H54 (cell line): Measurements from ENCODE around the gene APP.

Experiments used
- DNase-seq: peaks from one replicate; pipeline ENCODE4 v3.0.0; 2011; ENCODE audit warnings: low spot score, mixed read lengths; ENCODE audit not compliant: insufficient read length
- FAIRE-seq: peaks from 3 replicates; lab custom pipeline; 2011; peaks lifted over from hg19 to GRCh38; lab: Jason Lieb, UNC
- POLR2A ChIP-seq: IDR thresholded peaks from 2 replicates; pipeline ENCODE4 v1.6.1; 2011; ENCODE audit warnings: low read depth, mild to moderate bottlenecking, low read length

APP gene

GRCh38 chr21:25979845-25980616, 190.5 kb downstream of the APP start:
- DNase-seq (no peak), FAIRE-seq (no peak)
- TF ChIP-seq POLR2A = no peak

DNA sequence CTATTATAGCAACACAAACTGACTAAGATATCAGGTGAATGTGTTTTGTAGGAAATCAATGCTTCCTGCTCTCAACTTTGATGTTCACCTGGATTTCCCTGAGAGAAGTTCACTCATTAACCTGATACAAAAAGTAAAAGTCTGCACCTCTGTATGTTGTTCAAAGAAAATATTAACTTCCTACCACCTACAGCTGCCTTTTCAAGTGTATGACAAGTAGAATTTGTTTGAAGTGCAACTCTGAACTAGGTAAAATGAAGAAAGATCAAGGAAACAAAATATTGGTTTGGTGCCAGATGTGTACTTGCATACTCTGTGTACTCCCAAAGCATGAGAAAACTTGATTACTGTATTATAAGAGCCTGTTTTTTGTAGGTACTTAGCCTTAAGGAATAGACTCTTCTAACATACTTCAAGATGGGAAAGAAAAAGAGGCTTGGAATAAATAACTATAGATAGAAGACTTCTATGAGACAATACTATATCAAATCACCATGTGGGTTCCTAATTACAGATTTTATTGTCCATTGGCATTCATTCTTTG, 193.4 kb downstream of the APP start:
- TF ChIP-seq POLR2A = no peak
- FAIRE-seq (no peak), DNase-seq (no peak)

DNA sequence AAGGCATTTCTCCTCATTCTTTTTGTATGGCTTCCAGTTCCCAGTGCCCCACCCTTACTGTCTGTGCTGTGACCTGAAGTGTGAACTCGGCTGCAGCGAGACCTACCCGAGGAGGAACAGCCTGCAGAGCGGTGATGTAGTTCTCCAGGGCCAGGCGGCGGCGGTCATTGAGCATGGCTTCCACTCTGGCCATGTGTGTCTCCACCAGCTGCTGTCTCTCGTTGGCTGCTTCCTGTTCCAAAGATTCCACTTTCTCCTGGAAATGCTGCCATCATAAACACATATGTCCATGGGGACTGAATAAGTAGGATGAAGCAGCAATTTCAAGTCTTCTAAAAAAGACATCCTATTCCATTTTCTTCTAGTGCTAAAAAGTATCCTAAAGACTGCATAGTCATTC, 195.6 kb downstream of the APP start:
- TF ChIP-seq POLR2A = no peak
- no peak for DNase-seq
- no peak for FAIRE-seq

GRCh38 chr21:25970254-25970930, 200.2 kb downstream of the APP start:
- no peak for TF ChIP-seq POLR2A
- DNase-seq (no peak), FAIRE-seq (no peak)

DNA sequence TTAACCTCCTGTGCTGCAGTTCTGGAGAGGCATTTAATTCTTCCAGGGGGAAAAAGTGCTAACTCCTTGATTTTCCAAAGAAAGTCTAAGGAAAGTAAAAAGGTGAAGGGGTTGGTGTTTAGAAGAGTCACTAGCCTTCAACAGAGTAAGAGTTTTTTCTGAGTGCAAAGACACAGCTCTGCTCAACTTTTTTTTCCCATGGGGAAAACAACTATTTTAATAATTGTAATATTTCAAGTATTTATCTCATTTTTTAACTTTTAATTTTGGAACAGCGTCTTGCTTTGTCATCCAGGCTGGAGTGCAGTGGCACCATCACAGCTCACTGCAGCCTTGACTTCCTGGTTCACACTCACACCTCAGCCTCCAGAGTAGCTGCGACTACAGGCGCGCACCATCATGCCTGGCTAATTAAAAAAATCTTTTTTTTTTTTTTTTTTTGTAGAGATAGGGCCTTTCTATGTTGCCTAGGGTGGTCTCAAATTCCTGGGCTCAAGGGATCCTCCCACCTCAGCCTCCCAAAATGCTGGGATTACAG, 202.6 kb downstream of the APP start:
- TF ChIP-seq POLR2A = no peak
- no peak for DNase-seq
- FAIRE-seq = no peak

DNA sequence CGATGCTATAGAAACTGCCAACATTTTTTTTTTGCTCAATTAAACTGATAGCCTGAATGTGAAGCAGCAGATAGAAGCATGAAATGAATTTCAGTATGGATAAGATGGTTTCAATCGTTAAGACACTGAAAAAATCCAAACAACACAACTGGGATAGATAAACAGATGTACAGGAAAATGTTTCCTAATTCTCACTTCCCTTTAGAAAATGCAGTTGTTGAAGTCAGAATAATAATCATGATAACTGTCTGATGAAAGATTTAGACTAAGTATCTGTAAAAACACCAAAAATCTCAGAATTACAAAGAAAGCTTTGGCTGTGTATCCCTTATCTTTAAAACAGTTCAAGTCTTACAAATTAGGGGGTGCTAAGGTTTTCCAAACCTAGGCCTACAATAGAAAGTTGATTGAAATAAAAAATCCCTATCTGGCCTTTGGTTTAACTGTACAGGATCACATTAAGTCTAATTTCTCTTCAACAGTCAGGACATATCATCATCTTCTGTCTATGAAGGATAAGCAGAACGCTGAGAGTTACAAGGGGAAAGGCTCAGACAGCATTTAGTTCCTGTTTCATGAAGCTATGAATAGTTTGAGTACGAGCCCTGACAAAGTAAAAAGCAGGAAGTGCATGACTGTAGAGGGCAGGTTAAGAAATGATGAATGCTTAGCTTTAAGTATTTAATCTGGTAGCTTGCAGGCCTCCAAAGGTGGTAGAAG, 203.2 kb downstream of the APP start:
- no peak for FAIRE-seq
- TF ChIP-seq POLR2A = no peak
- no peak for DNase-seq

GRCh38 chr21:25965951-25966707, 204.4 kb downstream of the APP start:
- TF ChIP-seq POLR2A = no peak
- FAIRE-seq (no peak), DNase-seq (no peak)

DNA sequence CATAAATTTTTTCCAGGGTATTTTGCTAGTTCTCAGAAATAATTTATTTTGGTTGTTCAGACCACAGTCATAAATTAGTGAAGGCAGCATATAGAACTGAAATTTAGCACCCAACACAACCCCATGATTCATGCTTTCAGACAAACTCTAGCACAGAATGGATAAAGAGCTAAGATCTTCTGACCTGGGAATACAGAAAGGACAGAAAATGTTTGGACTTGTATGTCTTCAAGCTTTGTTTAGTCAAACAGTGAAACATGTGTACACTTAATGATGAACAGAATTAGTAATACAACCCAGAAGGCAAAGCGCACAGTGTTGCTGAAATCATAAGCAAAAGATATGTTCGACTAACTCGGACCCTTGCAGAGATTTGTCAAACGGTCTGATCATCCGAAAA, 205.6 kb downstream of the APP start:
- FAIRE-seq (no peak), DNase-seq (no peak)
- TF ChIP-seq POLR2A = no peak

- DNase-seq = no peak
- no peak for TF ChIP-seq POLR2A
- FAIRE-seq = peak; percentile 27
These were observed 206.6 kb downstream of the APP start for GRCh38 chr21:25964015-25964414.

DNA sequence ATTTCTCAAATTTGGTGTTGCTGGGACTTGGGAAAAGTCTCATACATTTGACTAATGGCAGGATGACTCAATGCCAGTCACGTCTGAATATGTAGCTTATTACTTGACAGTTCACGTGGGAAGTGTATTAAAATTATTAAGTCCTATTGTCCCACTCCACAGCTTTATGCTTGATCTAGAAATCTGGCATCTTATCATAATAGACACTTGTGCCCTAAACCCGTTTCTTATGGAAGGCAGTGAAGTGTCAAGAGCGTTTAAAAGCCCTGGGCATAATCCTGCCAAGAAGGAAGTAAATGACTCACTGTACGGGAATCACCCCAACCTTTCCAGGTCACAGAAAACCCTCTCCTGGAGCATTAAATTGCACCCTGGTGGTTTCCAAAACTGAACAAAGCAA, 207.4 kb downstream of the APP start:
- DNase-seq = peak; percentile 58
- peak; percentile 84 for FAIRE-seq
- no peak for TF ChIP-seq POLR2A

DNA sequence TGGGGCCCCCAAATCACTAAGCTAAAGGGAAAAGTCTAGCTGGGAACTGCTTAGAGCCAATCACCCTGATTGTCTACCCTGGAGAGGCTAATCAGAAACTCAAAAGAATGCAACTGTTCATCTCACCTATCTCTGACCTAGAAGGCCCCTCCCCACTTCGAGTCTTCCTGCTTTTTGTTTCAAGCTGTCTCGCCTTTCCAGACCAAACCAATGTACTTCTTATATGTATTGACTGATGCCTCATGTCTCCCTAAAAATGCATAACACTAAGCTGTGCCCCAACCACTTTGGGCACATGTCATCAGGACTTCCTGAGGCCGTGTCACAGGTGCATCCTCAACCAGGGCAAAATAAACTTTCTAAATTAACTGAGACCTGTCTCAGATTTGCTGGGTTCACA, 209.5 kb downstream of the APP start:
- FAIRE-seq (no peak), DNase-seq (no peak)
- TF ChIP-seq POLR2A = no peak

DNA sequence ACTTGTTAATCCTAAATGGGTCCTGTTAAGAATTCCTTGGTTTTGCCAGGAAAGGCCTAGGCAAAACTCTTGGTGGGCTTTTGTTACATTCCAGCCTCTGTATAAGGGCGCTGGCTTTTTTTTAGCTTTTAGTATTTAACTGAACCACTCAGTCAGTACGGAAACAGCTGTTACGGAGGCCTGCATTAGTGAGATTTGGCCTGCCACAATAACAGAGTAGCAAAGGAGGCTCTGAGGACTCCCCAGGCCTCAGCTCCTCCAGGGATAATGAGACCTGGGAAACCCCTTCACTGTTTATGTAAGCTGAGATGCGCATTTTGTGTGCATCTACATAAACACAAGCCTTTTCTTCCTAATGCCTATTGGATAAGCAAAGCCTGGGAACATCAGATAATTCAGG, 210.2 kb downstream of the APP start:
- no peak for TF ChIP-seq POLR2A
- DNase-seq = no peak
- no peak for FAIRE-seq

- no peak for FAIRE-seq
- no peak for TF ChIP-seq POLR2A
- no peak for DNase-seq
These were observed 210.8 kb downstream of the APP start for GRCh38 chr21:25959799-25960198.
